Left colon (tissue), 2 donors: Measurements from ENCODE around the gene NAALADL2. TPM values are rescaled to one million over a fixed set of nuclear protein-coding genes. Genes with fewer than 3 reads are reported as not detected.
"Not testable (repeated sequence)": the region's sequence is repeated elsewhere in the genome, so short reads cannot be mapped to it uniquely, and the experiment has no call there.

Experiments used
- ATAC-seq: fragments of 200-7000 bp; cut with Tn5 transposase; one replicate; pipeline ENCODE4 v1.9.1; 2020; ENCODE audit warnings: mild to moderate bottlenecking, moderate library complexity
- DNase-seq, 2 donors: peaks; one replicate each; pipeline ENCODE4 v3.0.0-alpha.2; 2020
- intact Hi-C, 2 donors: fragments of 100-400 bp; cut with DNase I in 1 of 2; cut with micrococcal nuclease in 1 of 2; formaldehyde crosslinking; loops; one replicate each; pipeline versions ENCODE4 v1.11.2 to v1.14.0; 2022; cut with DNase I, micrococcal nuclease
- total RNA-seq, 2 donors: library from RNA; stranded (reverse); fragmentation: NEBNext Ultra II Directional; extraction: Animal tissue kit (Norgen Biotek cat#: 25700); gene quantifications; one replicate each; pipeline ENCODE4 v1.2.1, GENCODE V29; 2021
- donor health status: DM: no; HTN: no; CAD: no.
- donor health status: DM: yes; HTN: yes; CAD: no.

Gene NAALADL2
- total RNA-seq, 2 donors from 2014 or later = 20.7 to 21.1 TPM

DNA sequence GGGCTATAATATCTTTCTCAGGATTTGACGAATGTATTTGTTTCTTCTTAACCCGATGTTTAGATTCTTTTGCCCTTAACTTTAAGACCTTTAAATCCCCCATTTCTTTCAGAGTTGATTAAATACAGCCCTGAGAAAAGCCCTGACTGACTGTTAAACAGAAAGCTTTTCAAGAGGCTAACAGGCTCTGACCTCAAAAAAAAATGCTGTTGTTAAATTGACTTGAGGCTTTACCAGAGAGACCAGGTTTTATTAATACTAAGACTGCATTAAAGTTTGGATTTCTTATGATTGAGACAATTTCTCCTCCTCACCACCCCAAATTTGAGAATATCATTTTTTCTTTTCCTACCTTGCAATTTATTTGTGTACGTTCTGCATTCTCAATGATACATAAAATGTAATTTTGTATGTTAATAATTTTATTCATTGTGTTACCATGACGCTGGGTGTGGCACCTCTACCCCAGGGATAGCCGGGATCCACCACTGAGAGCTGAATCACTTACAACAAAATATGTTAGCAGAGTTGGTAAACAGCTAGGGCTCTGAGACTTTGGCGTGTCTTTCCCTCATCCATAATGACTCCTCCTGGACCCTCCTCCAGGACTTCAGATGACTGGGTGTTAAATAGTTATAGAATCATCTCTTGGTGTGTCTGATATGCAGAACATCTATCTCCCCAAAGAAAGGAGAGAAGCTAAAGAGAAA is 753.5 kb downstream of the NAALADL2 start:
- intact Hi-C loops = no loop called here
- DNase-seq (no peak), ATAC-seq (no peak)

DNA sequence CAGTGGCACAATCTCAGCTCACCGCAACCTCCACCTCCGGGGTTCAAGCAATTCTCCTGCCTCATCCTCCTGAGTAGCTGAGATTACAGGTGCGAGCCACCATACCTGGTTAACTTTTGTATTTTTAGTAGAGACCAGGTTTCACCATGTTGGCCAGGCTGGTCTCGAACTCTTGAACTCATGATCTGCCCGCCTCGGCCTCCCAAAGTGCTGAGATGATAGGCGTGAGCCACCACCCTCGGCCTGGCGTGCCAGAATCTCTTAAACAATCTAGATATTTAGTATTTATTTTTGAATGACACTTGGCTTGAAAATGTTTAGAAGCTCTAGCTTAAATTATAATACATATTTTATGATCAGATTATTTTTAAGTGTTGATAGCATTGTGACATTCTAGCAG is 755.0 kb downstream of the NAALADL2 start:
- intact Hi-C loops, ATAC-seq, DNase-seq: not testable (repeated sequence)

DNA sequence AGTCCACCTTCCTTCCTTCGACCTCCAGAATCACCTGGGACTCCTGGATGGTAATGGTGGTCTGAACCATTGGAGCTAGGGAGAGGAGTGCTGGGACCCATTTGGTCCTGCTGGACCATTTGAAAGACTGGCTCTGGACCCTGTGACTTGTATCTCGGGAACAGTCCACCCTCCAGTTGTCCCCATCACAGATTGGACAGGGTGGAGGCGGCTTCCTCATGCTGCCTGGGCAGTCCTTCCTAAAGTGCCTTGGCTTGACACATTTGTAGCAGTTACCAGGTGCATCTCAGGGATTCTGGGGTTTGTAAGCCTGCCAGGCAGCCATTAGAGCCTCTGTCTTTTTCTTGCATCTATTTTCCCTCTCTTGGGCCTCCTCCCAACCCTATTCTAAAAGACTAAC is 758.1 kb downstream of the NAALADL2 start:
- ATAC-seq = no peak
- intact Hi-C loops = no loop called here
- DNase-seq = no peak

GRCh38 chr3:175619369-175619768 is 760.2 kb downstream of the NAALADL2 start:
- DNase-seq = no peak
- intact Hi-C loops = no loop called here
- no peak for ATAC-seq

- intact Hi-C loops = no loop called here
- DNase-seq (no peak), ATAC-seq (no peak)
Measured at GRCh38 chr3:175620093-175620492, 761.0 kb downstream of the NAALADL2 start.

DNA sequence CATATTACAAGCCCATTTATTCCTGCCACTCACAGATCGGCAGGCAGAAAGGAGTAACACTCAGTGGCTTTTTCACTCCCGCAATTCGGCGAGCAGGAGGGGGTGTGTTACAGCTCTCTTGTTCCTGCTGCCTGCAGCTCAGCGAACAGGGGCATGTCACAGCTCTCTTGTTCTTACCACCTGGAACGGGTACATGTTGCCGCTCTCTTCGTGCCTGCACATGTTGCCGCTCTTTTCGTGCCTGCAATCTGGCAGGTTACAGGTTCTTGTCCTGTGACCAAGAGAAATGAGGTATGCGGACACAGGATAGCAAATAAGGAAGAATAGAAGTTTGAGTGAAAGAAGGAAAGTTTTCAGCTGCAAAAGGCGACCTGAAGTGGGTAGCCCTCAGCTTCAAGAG is 761.4 kb downstream of the NAALADL2 start:
- intact Hi-C loops = no loop called here
- DNase-seq = no peak
- no peak for ATAC-seq

GRCh38 chr3:175640958-175641357 is 781.8 kb downstream of the NAALADL2 start:
- no peak for DNase-seq
- no peak for ATAC-seq
- intact Hi-C loops = no loop called here

DNA sequence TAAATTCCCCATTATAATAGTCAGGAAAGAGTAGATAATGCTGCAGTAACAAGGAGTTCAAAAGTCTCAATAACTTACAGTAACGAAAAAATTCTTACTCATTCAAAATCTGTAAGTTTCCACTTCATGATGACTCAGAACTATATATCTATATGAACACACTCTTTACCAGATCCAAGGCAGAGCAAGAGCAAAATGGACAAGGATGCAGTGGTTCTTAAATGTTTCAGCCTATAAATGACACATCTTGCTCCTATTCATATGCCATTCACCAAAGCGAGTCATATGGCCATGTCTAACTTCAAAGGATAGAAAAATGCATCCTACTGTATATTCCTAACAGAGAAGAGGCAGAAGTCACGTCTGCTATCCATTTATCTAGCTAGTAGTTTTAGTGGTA is 787.7 kb downstream of the NAALADL2 start:
- intact Hi-C loops = no loop called here
- DNase-seq = no peak
- no peak for ATAC-seq

DNA sequence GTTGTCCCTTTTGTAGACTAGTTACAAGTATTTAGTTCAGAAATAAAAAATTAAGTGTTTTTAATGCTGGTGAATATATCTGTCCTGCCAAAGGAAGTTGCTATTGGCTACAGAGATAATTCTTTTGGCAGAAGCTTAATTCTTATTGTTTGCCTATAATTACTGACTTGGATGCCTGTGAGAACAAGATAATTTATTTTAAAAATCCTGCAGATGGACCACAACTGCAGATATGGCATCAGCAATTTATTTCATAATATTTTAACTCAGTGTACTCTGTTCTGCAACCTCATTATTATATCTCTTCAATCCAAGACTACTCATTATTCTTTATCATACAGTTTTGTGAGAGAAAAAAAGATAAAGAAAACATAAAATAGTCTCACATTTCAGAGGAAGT is 789.8 kb downstream of the NAALADL2 start:
- ATAC-seq = no peak
- DNase-seq = no peak
- intact Hi-C loops = no loop called here

GRCh38 chr3:175651716-175652115 is 792.6 kb downstream of the NAALADL2 start:
- no peak for DNase-seq
- ATAC-seq = no peak

GRCh38 chr3:175655351-175655750 is 796.2 kb downstream of the NAALADL2 start:
- DNase-seq = no peak
- ATAC-seq = no peak
- intact Hi-C loops = no loop called here

More at GRCh38 chr3:175651716-175652115, 792.6 kb downstream of the NAALADL2 start:
- intact Hi-C loops = no loop called here

- intact Hi-C loops = no loop called here
- no peak for ATAC-seq
- DNase-seq = no peak
Measured at GRCh38 chr3:175656461-175656860, 797.3 kb downstream of the NAALADL2 start.

- ATAC-seq = no peak
- no peak for DNase-seq
- intact Hi-C loops = no loop called here
Measured at GRCh38 chr3:175659670-175660350, 800.7 kb downstream of the NAALADL2 start.

DNA sequence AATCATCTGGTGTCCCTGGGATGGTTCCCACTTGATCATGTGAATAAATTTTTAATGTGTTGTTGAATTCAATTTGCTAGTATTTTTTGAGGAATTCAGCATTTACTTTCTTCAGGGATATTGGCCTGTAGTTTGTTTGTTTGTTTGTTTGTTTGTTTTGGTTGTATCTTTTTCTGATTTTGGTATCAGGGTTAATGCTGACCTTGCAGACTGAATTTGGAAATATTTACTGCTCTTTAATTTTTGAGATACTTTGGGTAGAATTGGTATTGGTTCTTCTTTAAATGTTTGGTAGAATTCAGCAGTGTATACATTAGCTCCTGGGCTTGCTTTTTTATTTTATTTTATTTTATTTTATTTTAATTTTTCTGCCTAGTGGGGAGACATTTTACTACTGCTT is 803.7 kb downstream of the NAALADL2 start:
- ATAC-seq (no peak), DNase-seq (no peak)
- intact Hi-C loops = no loop called here

- intact Hi-C loops = no loop called here
- no peak for ATAC-seq
Measured at GRCh38 chr3:175664911-175665310, 805.8 kb downstream of the NAALADL2 start.

GRCh38 chr3:175668300-175668699 is 809.2 kb downstream of the NAALADL2 start:
- intact Hi-C loops = no loop called here
- DNase-seq = no peak
- no peak for ATAC-seq

More at GRCh38 chr3:175664911-175665310, 805.8 kb downstream of the NAALADL2 start:
- DNase-seq = no peak

GRCh38 chr3:175670557-175670956 is 811.4 kb downstream of the NAALADL2 start:
- ATAC-seq (no peak), DNase-seq (no peak)
- intact Hi-C loops = no loop called here

DNA sequence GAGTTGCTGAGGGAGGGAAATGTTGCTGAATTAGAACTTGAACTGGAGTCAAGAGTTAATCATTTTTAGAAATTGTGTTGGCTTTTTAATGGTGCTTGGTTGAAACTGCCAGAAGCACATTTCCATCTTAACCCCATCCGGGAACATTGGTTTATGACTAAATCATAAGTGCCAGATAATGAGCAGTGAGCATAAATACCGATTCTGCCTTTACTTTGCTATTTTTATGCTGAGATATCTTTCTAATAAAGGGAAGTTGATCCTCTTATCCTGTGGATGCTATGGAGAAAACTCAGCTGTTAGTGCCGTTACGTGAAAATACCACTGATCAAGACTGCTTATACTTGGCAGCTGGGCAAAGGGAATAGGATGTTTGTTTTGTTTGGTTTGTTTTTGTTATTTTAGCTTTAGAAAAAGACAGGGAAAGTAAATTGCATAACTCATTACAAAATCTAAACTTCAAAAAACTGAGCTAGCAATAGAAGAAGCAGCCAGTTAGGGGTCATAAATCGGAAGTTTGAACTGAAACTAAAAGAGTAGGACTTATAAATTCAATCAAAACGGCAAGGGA is 813.1 kb downstream of the NAALADL2 start:
- intact Hi-C loops = no loop called here
- ATAC-seq (no peak), DNase-seq (no peak)

DNA sequence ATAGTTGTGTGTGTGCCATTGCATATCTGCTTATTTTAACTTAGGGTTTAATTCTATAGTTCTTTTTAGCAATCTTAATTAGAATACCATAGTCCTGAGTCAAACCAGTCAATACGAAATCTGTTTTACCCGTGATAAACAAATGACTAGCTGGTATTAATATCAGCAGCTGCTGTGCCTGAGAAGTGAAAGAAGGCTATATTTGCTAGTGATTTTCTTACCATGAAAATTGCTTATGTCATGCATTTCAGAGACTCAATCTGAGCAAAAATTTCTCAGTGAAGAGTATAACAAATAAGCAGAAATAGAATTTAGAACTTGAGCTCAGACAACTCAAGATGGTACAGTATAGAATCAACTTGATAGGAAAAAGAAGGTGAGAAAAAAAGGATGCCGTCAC is 820.4 kb downstream of the NAALADL2 start:
- intact Hi-C loops = no loop called here
- DNase-seq (no peak), ATAC-seq (no peak)

DNA sequence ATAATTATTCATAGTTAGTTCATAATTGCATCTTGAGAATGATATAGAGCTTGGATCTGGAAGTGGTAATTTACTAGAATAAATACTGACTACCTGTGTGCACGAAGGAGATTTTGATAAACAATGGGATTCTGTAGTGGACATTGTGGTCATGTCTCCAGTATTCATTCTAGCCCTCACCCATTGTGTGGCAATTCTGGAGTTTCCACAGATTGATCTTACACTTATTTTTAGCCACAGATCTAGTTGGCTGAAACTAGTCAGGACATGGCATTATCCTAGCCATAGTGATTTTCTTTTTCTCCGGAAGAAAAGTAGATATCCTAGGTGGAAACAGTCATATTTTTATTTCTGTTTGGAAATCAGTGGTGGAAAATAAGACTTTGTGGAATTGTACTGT is 833.1 kb downstream of the NAALADL2 start:
- intact Hi-C loops = no loop called here
- ATAC-seq (no peak), DNase-seq (no peak)
